Measurements from ENCODE around the gene LRRC8B. TPM values are rescaled to one million over a fixed set of nuclear protein-coding genes. Genes with fewer than 3 reads are reported as not detected.

Gene LRRC8B
- total and polyA plus RNA-seq, 9 of the 15 experiments (the other 6 are each of a cell fraction or from before 2014, with no cell fraction given): 4.3 to 43.7 (median 14.4) TPM

DNA sequence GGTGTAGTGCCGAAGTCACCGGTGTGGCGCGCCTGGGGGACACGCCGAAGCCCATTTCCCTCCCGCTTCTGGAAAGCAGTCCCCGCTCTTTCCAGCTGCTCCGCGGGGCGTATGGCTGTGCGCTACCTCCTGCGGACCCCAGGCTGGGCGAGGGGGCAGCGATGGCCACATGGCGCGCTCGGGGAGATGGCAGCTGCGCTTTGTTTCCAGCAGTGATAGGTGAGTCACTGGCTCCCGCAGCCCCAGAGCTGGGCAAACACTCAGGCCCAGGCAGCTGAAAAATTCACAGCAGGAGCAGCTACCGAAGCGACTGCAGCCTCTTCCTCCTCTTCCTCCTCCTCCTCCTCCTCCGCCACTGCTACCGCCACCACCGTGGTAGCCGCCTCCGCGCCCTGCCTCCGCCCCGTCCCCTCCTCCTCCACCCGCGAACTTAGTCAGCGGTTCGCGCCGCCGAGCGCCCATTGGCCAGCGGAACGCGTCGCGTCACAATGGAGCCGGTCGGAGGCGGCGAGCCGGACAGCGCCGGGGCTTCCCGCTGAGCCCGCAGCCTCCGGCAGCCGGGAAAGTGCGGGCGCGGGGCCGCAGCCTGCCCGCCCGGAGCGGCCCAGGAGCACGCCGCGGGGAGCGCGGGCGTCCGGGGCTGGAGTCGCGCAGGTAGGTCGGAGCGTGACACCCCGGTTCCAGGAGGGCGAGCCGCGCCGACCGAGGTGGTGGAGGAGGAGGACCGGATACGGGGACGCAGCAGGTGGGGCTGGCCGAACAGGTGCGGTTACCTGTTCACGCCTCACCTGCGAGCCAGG, at the start of gene LRRC8B (continued):
- TF ChIP-seq, protein P1, sequence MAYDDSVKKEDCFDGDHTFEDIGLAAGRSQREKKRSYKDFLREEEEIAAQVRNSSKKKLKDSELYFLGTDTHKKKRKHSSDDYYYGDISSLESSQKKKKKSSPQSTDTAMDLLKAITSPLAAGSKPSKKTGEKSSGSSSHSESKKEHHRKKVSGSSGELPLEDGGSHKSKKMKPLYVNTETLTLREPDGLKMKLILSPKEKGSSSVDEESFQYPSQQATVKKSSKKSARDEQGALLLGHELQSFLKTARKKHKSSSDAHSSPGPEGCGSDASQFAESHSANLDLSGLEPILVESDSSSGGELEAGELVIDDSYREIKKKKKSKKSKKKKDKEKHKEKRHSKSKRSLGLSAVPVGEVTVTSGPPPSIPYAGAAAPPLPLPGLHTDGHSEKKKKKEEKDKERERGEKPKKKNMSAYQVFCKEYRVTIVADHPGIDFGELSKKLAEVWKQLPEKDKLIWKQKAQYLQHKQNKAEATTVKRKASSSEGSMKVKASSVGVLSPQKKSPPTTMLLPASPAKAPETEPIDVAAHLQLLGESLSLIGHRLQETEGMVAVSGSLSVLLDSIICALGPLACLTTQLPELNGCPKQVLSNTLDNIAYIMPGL (CRISPR knock-in tag; IDR thresholded peaks at IDR 0.05): peak; percentile 18; the same call in 1 of the 2 replicates
- 0 out of 4 replicates have a peak, but pooled peaks of 1 of the 2 experiments have one; percentile 7 for TF ChIP-seq TEAD1 (CRISPR knock-in tag; IDR thresholded peaks at IDR 0.05)
- TF ChIP-seq TCFL5 (CRISPR knock-in tag; conservative IDR thresholded peaks at IDR 0.05): no peak
- peak; percentile 62; the same call in 1 of the 2 replicates for TF ChIP-seq MYNN (IDR thresholded peaks at IDR 0.05)
- no peak for TF ChIP-seq MYNN (CRISPR knock-in tag; IDR thresholded peaks at IDR 0.05)
- TF ChIP-seq, protein P2, sequence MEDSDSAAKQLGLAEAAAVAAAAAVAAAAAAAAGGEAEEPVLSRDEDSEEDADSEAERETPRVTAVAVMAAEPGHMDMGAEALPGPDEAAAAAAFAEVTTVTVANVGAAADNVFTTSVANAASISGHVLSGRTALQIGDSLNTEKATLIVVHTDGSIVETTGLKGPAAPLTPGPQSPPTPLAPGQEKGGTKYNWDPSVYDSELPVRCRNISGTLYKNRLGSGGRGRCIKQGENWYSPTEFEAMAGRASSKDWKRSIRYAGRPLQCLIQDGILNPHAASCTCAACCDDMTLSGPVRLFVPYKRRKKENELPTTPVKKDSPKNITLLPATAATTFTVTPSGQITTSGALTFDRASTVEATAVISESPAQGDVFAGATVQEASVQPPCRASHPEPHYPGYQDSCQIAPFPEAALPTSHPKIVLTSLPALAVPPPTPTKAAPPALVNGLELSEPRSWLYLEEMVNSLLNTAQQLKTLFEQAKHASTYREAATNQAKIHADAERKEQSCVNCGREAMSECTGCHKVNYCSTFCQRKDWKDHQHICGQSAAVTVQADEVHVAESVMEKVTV (CRISPR knock-in tag; IDR thresholded peaks at IDR 0.05): no peak
- TF ChIP-seq DPF2 (IDR thresholded peaks at IDR 0.05): no peak
- TF ChIP-seq SMAD3 (CRISPR knock-in tag; conservative IDR thresholded peaks at IDR 0.05): no peak
- TF ChIP-seq, protein P3, sequence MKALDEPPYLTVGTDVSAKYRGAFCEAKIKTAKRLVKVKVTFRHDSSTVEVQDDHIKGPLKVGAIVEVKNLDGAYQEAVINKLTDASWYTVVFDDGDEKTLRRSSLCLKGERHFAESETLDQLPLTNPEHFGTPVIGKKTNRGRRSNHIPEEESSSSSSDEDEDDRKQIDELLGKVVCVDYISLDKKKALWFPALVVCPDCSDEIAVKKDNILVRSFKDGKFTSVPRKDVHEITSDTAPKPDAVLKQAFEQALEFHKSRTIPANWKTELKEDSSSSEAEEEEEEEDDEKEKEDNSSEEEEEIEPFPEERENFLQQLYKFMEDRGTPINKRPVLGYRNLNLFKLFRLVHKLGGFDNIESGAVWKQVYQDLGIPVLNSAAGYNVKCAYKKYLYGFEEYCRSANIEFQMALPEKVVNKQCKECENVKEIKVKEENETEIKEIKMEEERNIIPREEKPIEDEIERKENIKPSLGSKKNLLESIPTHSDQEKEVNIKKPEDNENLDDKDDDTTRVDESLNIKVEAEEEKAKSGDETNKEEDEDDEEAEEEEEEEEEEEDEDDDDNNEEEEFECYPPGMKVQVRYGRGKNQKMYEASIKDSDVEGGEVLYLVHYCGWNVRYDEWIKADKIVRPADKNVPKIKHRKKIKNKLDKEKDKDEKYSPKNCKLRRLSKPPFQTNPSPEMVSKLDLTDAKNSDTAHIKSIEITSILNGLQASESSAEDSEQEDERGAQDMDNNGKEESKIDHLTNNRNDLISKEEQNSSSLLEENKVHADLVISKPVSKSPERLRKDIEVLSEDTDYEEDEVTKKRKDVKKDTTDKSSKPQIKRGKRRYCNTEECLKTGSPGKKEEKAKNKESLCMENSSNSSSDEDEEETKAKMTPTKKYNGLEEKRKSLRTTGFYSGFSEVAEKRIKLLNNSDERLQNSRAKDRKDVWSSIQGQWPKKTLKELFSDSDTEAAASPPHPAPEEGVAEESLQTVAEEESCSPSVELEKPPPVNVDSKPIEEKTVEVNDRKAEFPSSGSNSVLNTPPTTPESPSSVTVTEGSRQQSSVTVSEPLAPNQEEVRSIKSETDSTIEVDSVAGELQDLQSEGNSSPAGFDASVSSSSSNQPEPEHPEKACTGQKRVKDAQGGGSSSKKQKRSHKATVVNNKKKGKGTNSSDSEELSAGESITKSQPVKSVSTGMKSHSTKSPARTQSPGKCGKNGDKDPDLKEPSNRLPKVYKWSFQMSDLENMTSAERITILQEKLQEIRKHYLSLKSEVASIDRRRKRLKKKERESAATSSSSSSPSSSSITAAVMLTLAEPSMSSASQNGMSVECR (CRISPR knock-in tag; IDR thresholded peaks at IDR 0.05): peak; percentile 57; the same call in 1 of the 2 replicates
- no peak; the same call in 1 of the 2 replicates for TF ChIP-seq HDAC2 (IDR thresholded peaks at IDR 0.05)
- TF ChIP-seq, protein P4, sequence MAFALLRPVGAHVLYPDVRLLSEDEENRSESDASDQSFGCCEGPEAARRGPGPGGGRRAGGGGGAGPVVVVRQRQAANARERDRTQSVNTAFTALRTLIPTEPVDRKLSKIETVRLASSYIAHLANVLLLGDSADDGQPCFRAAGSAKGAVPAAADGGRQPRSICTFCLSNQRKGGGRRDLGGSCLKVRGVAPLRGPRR (CRISPR knock-in tag; IDR thresholded peaks at IDR 0.05): no peak
- TF ChIP-seq, protein P5, sequence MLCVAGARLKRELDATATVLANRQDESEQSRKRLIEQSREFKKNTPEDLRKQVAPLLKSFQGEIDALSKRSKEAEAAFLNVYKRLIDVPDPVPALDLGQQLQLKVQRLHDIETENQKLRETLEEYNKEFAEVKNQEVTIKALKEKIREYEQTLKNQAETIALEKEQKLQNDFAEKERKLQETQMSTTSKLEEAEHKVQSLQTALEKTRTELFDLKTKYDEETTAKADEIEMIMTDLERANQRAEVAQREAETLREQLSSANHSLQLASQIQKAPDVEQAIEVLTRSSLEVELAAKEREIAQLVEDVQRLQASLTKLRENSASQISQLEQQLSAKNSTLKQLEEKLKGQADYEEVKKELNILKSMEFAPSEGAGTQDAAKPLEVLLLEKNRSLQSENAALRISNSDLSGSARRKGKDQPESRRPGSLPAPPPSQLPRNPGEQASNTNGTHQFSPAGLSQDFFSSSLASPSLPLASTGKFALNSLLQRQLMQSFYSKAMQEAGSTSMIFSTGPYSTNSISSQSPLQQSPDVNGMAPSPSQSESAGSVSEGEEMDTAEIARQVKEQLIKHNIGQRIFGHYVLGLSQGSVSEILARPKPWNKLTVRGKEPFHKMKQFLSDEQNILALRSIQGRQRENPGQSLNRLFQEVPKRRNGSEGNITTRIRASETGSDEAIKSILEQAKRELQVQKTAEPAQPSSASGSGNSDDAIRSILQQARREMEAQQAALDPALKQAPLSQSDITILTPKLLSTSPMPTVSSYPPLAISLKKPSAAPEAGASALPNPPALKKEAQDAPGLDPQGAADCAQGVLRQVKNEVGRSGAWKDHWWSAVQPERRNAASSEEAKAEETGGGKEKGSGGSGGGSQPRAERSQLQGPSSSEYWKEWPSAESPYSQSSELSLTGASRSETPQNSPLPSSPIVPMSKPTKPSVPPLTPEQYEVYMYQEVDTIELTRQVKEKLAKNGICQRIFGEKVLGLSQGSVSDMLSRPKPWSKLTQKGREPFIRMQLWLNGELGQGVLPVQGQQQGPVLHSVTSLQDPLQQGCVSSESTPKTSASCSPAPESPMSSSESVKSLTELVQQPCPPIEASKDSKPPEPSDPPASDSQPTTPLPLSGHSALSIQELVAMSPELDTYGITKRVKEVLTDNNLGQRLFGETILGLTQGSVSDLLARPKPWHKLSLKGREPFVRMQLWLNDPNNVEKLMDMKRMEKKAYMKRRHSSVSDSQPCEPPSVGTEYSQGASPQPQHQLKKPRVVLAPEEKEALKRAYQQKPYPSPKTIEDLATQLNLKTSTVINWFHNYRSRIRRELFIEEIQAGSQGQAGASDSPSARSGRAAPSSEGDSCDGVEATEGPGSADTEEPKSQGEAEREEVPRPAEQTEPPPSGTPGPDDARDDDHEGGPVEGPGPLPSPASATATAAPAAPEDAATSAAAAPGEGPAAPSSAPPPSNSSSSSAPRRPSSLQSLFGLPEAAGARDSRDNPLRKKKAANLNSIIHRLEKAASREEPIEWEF (CRISPR knock-in tag; IDR thresholded peaks at IDR 0.05): no peak
- peak; percentile 72 for TF ChIP-seq SIN3B (IDR thresholded peaks at IDR 0.05; ENCODE audit: low read depth)
